K562 (cell line): ENCODE results near the gene MORC4.

Source experiments
- GABPB1 ChIP-seq: sonication (generic); formaldehyde crosslinking; IDR thresholded peaks from 2 replicates; pipeline ENCODE4 v1.8.0; 2022; ENCODE audit warnings: mild to moderate bottlenecking, missing genetic modification reagents
- YY1 ChIP-seq, 3 experiments: IDR thresholded peaks; 2 replicates each; pipeline ENCODE4 v1.6.1; 2011; ENCODE audit warnings: low read length in 2 of 3, mild to moderate bottlenecking in 2 of 3, moderate library complexity in 2 of 3, borderline replicate concordance in 1 of 3, control low read depth in 1 of 3, low read depth in 1 of 3; ENCODE audit not compliant: insufficient read depth in 3 of 3, insufficient replicate concordance in 2 of 3, control insufficient read depth in 1 of 3, insufficient read length in 1 of 3; ENCODE audit errors: extremely low read depth in 1 of 3
- TF ChIP-seq, protein P1 (sequence below): sonication (generic); formaldehyde crosslinking; IDR thresholded peaks from 2 replicates; pipeline ENCODE4 v1.8.0; 2022; ENCODE audit warnings: mild to moderate bottlenecking, missing genetic modification reagents
- TF ChIP-seq, protein P2 (sequence below), 3 experiments: IDR thresholded peaks in 2 of 3; conservative IDR thresholded peaks in 1 of 3; 2 replicates each; pipeline ENCODE4 v1.5.1; 2011 to 2012; ENCODE audit warnings: low read length in 3 of 3, mild to moderate bottlenecking in 3 of 3, control low read depth in 2 of 3, improper control_type of control experiment in 1 of 3, inconsistent platforms in 1 of 3, low read depth in 1 of 3, mixed read lengths in 1 of 3, moderate library complexity in 1 of 3; ENCODE audit not compliant: insufficient read depth in 2 of 3

DNA sequence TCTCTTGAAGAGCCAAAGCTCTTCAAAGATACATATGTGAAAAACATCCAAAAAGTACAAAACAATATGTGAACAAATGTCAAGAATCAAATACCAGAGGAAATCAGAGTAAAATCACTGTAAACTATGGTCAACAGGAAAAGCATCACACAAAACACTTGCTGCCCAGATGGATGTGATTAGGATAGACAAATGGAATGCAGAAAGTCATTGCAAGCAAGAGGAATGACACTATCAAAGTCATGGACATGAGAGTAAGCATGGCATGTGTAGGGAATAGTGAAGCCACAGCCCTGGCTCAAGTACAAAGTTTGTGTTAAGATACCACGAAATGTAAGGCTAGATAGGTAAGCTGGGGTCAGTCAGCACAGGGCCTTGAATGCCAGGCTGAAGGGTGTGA lies 42.2 kb downstream of the MORC4 start:
- TF ChIP-seq GABPB1 (CRISPR knock-in tag) (no peak), YY1 (IDR thresholded peaks at IDR 0.05; ENCODE audit: borderline replicate concordance in 1 of 3, control insufficient read depth in 1 of 3, extremely low read depth in 1 of 3, insufficient read depth in 3 of 3, insufficient read length in 1 of 3, insufficient replicate concordance in 2 of 3, low read depth in 1 of 3, low read length in 2 of 3) (no peak)
- TF ChIP-seq, protein P1, sequence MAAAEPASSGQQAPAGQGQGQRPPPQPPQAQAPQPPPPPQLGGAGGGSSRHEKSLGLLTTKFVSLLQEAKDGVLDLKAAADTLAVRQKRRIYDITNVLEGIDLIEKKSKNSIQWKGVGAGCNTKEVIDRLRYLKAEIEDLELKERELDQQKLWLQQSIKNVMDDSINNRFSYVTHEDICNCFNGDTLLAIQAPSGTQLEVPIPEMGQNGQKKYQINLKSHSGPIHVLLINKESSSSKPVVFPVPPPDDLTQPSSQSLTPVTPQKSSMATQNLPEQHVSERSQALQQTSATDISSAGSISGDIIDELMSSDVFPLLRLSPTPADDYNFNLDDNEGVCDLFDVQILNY (CRISPR knock-in tag), result no peak
- TF ChIP-seq, protein P2, sequence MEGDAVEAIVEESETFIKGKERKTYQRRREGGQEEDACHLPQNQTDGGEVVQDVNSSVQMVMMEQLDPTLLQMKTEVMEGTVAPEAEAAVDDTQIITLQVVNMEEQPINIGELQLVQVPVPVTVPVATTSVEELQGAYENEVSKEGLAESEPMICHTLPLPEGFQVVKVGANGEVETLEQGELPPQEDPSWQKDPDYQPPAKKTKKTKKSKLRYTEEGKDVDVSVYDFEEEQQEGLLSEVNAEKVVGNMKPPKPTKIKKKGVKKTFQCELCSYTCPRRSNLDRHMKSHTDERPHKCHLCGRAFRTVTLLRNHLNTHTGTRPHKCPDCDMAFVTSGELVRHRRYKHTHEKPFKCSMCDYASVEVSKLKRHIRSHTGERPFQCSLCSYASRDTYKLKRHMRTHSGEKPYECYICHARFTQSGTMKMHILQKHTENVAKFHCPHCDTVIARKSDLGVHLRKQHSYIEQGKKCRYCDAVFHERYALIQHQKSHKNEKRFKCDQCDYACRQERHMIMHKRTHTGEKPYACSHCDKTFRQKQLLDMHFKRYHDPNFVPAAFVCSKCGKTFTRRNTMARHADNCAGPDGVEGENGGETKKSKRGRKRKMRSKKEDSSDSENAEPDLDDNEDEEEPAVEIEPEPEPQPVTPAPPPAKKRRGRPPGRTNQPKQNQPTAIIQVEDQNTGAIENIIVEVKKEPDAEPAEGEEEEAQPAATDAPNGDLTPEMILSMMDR (IDR thresholded peaks at IDR 0.05 in 2 of 3, conservative IDR thresholded peaks at IDR 0.05 in 1 of 3; ENCODE audit: insufficient read depth in 2 of 3, low read depth in 1 of 3, low read length in 3 of 3), result no peak
